Upper lobe of left lung (tissue), 6 donors: ENCODE data around the gene SEMA4C. TPM values are rescaled to one million over a fixed set of nuclear protein-coding genes. Genes with fewer than 3 reads are reported as not detected.

ENCODE experiments used
- ATAC-seq, 2 donors: fragments of 200-7000 bp; cut with Tn5 transposase; one replicate each; pipeline ENCODE4 v1.9.1; 2022; ENCODE audit warnings: mild to moderate bottlenecking in 2 of 2, moderate library complexity in 2 of 2; ENCODE audit not compliant: low FRiP score in 2 of 2
- DNase-seq, 2 donors: peaks; one replicate each; pipeline ENCODE4 v3.0.0-alpha.2; 2019 to 2020
- H3K27ac ChIP-seq, 4 donors: fragments of 200-600 bp; sonication (generic); one replicate each; pipeline ENCODE4 v1.5.1; 2016 to 2019
- H3K27me3 ChIP-seq, 4 donors: fragments of 200-600 bp; sonication (generic); one replicate each; pipeline ENCODE4 v1.5.1; 2017 to 2019
- H3K36me3 ChIP-seq, 4 donors: fragments of 200-600 bp; sonication (generic); one replicate each; pipeline ENCODE4 v1.5.1; 2016 to 2019
- H3K4me1 ChIP-seq, 4 donors: fragments of 200-600 bp; sonication (generic); one replicate each; pipeline ENCODE4 v1.5.1; 2018 to 2019
- H3K4me3 ChIP-seq, 4 donors: fragments of 200-600 bp; sonication (generic); one replicate each; pipeline ENCODE4 v1.5.1; 2017 to 2019; ENCODE audit warnings: mild to moderate bottlenecking in 2 of 4, moderate library complexity in 1 of 4
- H3K9me3 ChIP-seq, 4 donors: fragments of 200-600 bp; sonication (generic); one replicate each; pipeline ENCODE4 v1.5.1; 2018 to 2019
- CTCF ChIP-seq, 6 experiments: fragments of 450-650 bp in 4 of 6; fragments of 200-600 bp in 2 of 6; sonication (generic) in 2 of 6; IDR thresholded peaks; one replicate each; pipeline ENCODE4 v1.5.1; 2016 to 2019; ENCODE audit warnings: antibody characterized with exemption in 6 of 6
- EP300 ChIP-seq, 4 donors: sonication (generic); formaldehyde crosslinking; IDR thresholded peaks; one replicate each; pipeline ENCODE4 v1.5.1; 2017; ENCODE audit warnings: antibody characterized with exemption in 4 of 4, control low read depth in 2 of 4
- POLR2A ChIP-seq, 4 donors: fragments of 450-650 bp; IDR thresholded peaks; one replicate each; pipeline ENCODE4 v1.5.1; 2016 to 2017; ENCODE audit warnings: antibody characterized with exemption in 4 of 4, mild to moderate bottlenecking in 2 of 4
- POLR2AphosphoS5 ChIP-seq, 2 donors: sonication (generic); formaldehyde crosslinking; IDR thresholded peaks; one replicate each; pipeline ENCODE4 v1.5.1; 2017; ENCODE audit warnings: antibody characterized with exemption in 2 of 2
- WGBS, 2 donors: methylation state at CpG; one replicate each; pipeline ENCODE4 v1.1.5; 2017 to 2018; 5-methylcytosine and 5-hydroxymethylcytosine counted together
- total RNA-seq, 6 donors: library from RNA; depleted of rRNA in 4 of 6; stranded (reverse); fragments of >200 nt in 4 of 6; gene quantifications; one replicate each; pipeline versions ENCODE4 v1.1.0 to v1.2.1, GENCODE V29; 2016 to 2021
- donor health status: DM: no; HTN: no; CAD: no; lungs with moderate emphysema.
- donor health status: DM: no; HTN: yes; CAD: no; lungs with severe emphysema.

Gene SEMA4C
- total RNA-seq, 6 donors from 2014 or later: 14.0 to 43.6 (median 24.2) TPM

- Histone ChIP-seq H3K27ac (no peak overlapping the region), H3K27me3 (no peaks in the 10 kb centered on the region), H3K36me3 (peaks cover 0 to 22% (median 5%) of the 10 kb centered on the region in 4 donors), H3K4me3 (no peak overlapping the region), H3K4me1 (peaks cover 37 to 60% (median 54%) of the 10 kb centered on the region in 4 donors), H3K9me3 (no peaks in the 10 kb centered on the region)
- 88 to 90% methylated on average over 12 of the region's 12 CpGs for WGBS, 2 donors
- ATAC-seq: no peak
- no peak for TF ChIP-seq POLR2AphosphoS5 (IDR thresholded peaks at IDR 0.05)
- no peak for TF ChIP-seq EP300 (IDR thresholded peaks at IDR 0.05)
- no peak for TF ChIP-seq CTCF (IDR thresholded peaks at IDR 0.05)
- TF ChIP-seq POLR2A (IDR thresholded peaks at IDR 0.05): no peak
- no peak for DNase-seq
Observed at GRCh38 chr2:96819876-96820511, 49.9 kb downstream of the SEMA4C start.

GRCh38 chr2:96819128-96819875, 50.6 kb downstream of the SEMA4C start:
- H3K9me3 ChIP-seq: no peaks in the 10 kb centered on the region

GRCh38 chr2:96817882-96818281, 52.0 kb downstream of the SEMA4C start:
- 75 to 84% methylated on average over 8 of the region's 8 CpGs for WGBS, 2 donors
- H3K27ac ChIP-seq: no peak overlapping the region
- H3K9me3 ChIP-seq: no peaks in the 10 kb centered on the region
- ATAC-seq: no peak
- H3K4me3 ChIP-seq: peak overlapping the region in 3 of 4 donors; percentile 75 to 94 (median 77)
- no peak for DNase-seq
- H3K27me3 ChIP-seq: no peaks in the 10 kb centered on the region
- peaks cover 39 to 55% (median 47%) of the 10 kb centered on the region in 4 donors for H3K4me1 ChIP-seq
- H3K36me3 ChIP-seq: peaks cover 0 to 7% (median 2%) of the 10 kb centered on the region in 4 donors
- TF ChIP-seq POLR2A (IDR thresholded peaks at IDR 0.05) (no peak), CTCF (IDR thresholded peaks at IDR 0.05) (no peak), POLR2AphosphoS5 (IDR thresholded peaks at IDR 0.05) (no peak), EP300 (IDR thresholded peaks at IDR 0.05) (no peak)

More at GRCh38 chr2:96819128-96819875, 50.6 kb downstream of the SEMA4C start:
- Histone ChIP-seq H3K4me3 (peak overlapping the region in 1 of 4 donors; percentile 20), H3K27ac (no peak overlapping the region), H3K4me1 (peaks cover 39 to 57% (median 54%) of the 10 kb centered on the region in 4 donors), H3K36me3 (peaks cover 0 to 16% (median 2%) of the 10 kb centered on the region in 4 donors), H3K27me3 (no peaks in the 10 kb centered on the region)
- WGBS, 2 donors: 63 to 76% methylated on average over 7 to 10 of the region's 10 CpGs
- ATAC-seq: peak in 1 of 2 donors; percentile 17
- DNase-seq: peak in 1 of 2 donors; percentile 76
- no peak for TF ChIP-seq CTCF (IDR thresholded peaks at IDR 0.05)
- no peak for TF ChIP-seq POLR2A (IDR thresholded peaks at IDR 0.05)
- TF ChIP-seq POLR2AphosphoS5 (IDR thresholded peaks at IDR 0.05): no peak
- TF ChIP-seq EP300 (IDR thresholded peaks at IDR 0.05): no peak

- Histone ChIP-seq H3K4me1 (peaks cover 39 to 55% (median 47%) of the 10 kb centered on the region in 4 donors), H3K27me3 (no peaks in the 10 kb centered on the region), H3K36me3 (peaks cover 0 to 5% (median 0%) of the 10 kb centered on the region in 4 donors), H3K4me3 (peak overlapping the region; percentile 41 to 94 (median 76)), H3K9me3 (no peaks in the 10 kb centered on the region), H3K27ac (peak overlapping the region in 1 of 4 donors; percentile 98)
- DNase-seq: no peak
- 4% methylated on average over 5 to 13 of the region's 89 CpGs for WGBS, 2 donors
- peak in 1 of 2 donors; percentile 9 for ATAC-seq
- TF ChIP-seq POLR2AphosphoS5 (IDR thresholded peaks at IDR 0.05): no peak
- no peak for TF ChIP-seq CTCF (IDR thresholded peaks at IDR 0.05)
- TF ChIP-seq EP300 (IDR thresholded peaks at IDR 0.05): no peak
- TF ChIP-seq POLR2A (IDR thresholded peaks at IDR 0.05): no peak
Observed at GRCh38 chr2:96816836-96817702, 52.8 kb downstream of the SEMA4C start.
